SU-DHL-6 (cell line): ENCODE measurements around the gene PTGR1.

ENCODE experiments used
- H2AFZ ChIP-seq: fragments of 200-600 bp; sonication (generic); 2 replicates; pipeline ENCODE4 v1.6.1; 2014; ENCODE audit warnings: low read depth, mild to moderate bottlenecking, moderate library complexity, mixed read lengths, antibody characterized with exemption, low read length; ENCODE audit not compliant: severe bottlenecking
- H3F3A ChIP-seq: fragments of 200-600 bp; shearing (Covaris generic); 2 replicates; pipeline ENCODE4 v1.6.0; 2016; ENCODE audit warnings: antibody characterized with exemption, mild to moderate bottlenecking; ENCODE audit not compliant: insufficient read depth
- H3K27ac ChIP-seq: fragments of 200-600 bp; sonication (generic); 2 replicates; pipeline ENCODE4 v1.5.1; 2016; ENCODE audit warnings: low read depth, mild to moderate bottlenecking, low read length, moderate library complexity, mixed read lengths
- H3K27me3 ChIP-seq: fragments of 200-600 bp; sonication (generic), shearing (Covaris generic); 2 replicates; pipeline ENCODE4 v1.6.0; 2014; ENCODE audit warnings: mild to moderate bottlenecking, low read length
- H3K36me3 ChIP-seq: fragments of 200-600 bp; sonication (generic); 2 replicates; pipeline ENCODE4 v1.6.1; 2014; ENCODE audit warnings: mild to moderate bottlenecking, low read length, mixed read lengths
- H3K4me2 ChIP-seq: fragments of 300-600, 200-600 bp; shearing (Covaris generic), sonication (generic); 2 replicates; pipeline ENCODE4 v1.6.0; 2014; ENCODE audit warnings: low read length, low read depth, mild to moderate bottlenecking; ENCODE audit not compliant: poor library complexity, severe bottlenecking
- H3K4me3 ChIP-seq: fragments of 200-600 bp; sonication (generic); 2 replicates; pipeline ENCODE4 v1.5.1; 2014; ENCODE audit warnings: antibody characterized with exemption, low read length, mild to moderate bottlenecking, mixed read lengths; ENCODE audit not compliant: insufficient read depth, poor library complexity, severe bottlenecking
- H3K79me2 ChIP-seq: fragments of 200-600 bp; sonication (generic); 2 replicates; pipeline ENCODE4 v1.6.1; 2014; ENCODE audit warnings: mild to moderate bottlenecking, low read length, moderate library complexity; ENCODE audit not compliant: insufficient read depth
- H3K9ac ChIP-seq: fragments of 200-600 bp; sonication (generic); 2 replicates; pipeline ENCODE4 v1.7.0; 2014; ENCODE audit warnings: mild to moderate bottlenecking, low read length
- H3K9me2 ChIP-seq: fragments of 200-600 bp; sonication (generic); replicated peaks from 2 replicates; pipeline ENCODE4 v1.6.1; 2014; ENCODE audit warnings: low read length; ENCODE audit not compliant: insufficient read depth
- H3K9me3 ChIP-seq: fragments of 200-600 bp; sonication (generic); 2 replicates; pipeline ENCODE4 v1.6.1; 2014; ENCODE audit warnings: low read length, mixed read lengths; ENCODE audit not compliant: insufficient read depth
- H4K20me1 ChIP-seq: fragments of 200-600 bp; sonication (generic); 2 replicates; pipeline ENCODE4 v1.6.1; 2014; ENCODE audit warnings: low read depth, mild to moderate bottlenecking, antibody characterized with exemption, low read length, moderate library complexity, mixed read lengths
- CTCF ChIP-seq: fragments of 200-600 bp; sonication (generic); IDR thresholded peaks from one replicate; pipeline ENCODE4 v1.5.1; 2017; ENCODE audit warnings: antibody characterized with exemption, mild to moderate bottlenecking, low read length, moderate library complexity; ENCODE audit not compliant: insufficient read depth, poor library complexity, severe bottlenecking
- EZH2phosphoT487 ChIP-seq: fragments of 200-600 bp; sonication (generic), shearing (Covaris generic); conservative IDR thresholded peaks from 2 replicates; pipeline ENCODE4 v1.6.1; 2018; ENCODE audit warnings: mild to moderate bottlenecking, antibody characterized with exemption, low read length, moderate library complexity, mixed read lengths

PTGR1 gene

GRCh38 chr9:111601237-111602018, 2.0 kb upstream of the PTGR1 start:
- no peak overlapping the region for H3K27ac ChIP-seq
- no peaks in the 10 kb centered on the region for H3F3A ChIP-seq
- H2AFZ ChIP-seq = no peak overlapping the region
- no peaks in the 10 kb centered on the region for H4K20me1 ChIP-seq
- TF ChIP-seq CTCF (no peak), EZH2phosphoT487 (no peak)
- no peak overlapping the region for H3K4me3 ChIP-seq
- H3K9ac ChIP-seq = no peak overlapping the region
- H3K27me3 ChIP-seq = no peaks in the 10 kb centered on the region
- H3K79me2 ChIP-seq = no peaks in the 10 kb centered on the region
- H3K9me2 ChIP-seq = no peaks in the 10 kb centered on the region
- no peak overlapping the region for H3K4me2 ChIP-seq
- no peaks in the 10 kb centered on the region for H3K9me3 ChIP-seq
- H3K36me3 ChIP-seq = no peaks in the 10 kb centered on the region

- no peak overlapping the region for H2AFZ ChIP-seq
Observed at GRCh38 chr9:111599955-111600343, 502 bp upstream of the PTGR1 start.

GRCh38 chr9:111598733-111599091, 735 bp downstream of the PTGR1 start:
- Histone ChIP-seq H3K9ac (no peak overlapping the region), H3K36me3 (no peaks in the 10 kb centered on the region), H3K9me2 (no peaks in the 10 kb centered on the region), H4K20me1 (no peaks in the 10 kb centered on the region), H3F3A (no peaks in the 10 kb centered on the region), H3K27me3 (no peaks in the 10 kb centered on the region), H3K79me2 (no peaks in the 10 kb centered on the region), H3K27ac (no peak overlapping the region), H3K4me3 (no peak overlapping the region), H3K9me3 (no peaks in the 10 kb centered on the region), H3K4me2 (no peak overlapping the region), H2AFZ (no peak overlapping the region)
- TF ChIP-seq CTCF = no peak

More at GRCh38 chr9:111599955-111600343, 502 bp upstream of the PTGR1 start:
- Histone ChIP-seq H3K9me2 (no peaks in the 10 kb centered on the region), H3K4me2 (no peak overlapping the region), H3K9me3 (no peaks in the 10 kb centered on the region), H3K9ac (no peak overlapping the region), H3K4me3 (no peak overlapping the region), H3K36me3 (no peaks in the 10 kb centered on the region), H3K79me2 (no peaks in the 10 kb centered on the region), H3F3A (no peaks in the 10 kb centered on the region), H3K27ac (no peak overlapping the region), H3K27me3 (no peaks in the 10 kb centered on the region), H4K20me1 (no peaks in the 10 kb centered on the region)
- TF ChIP-seq EZH2phosphoT487 = no peak
- TF ChIP-seq CTCF = no peak
